ENCODE results near the gene ABR. TPM values are rescaled to one million over a fixed set of nuclear protein-coding genes. Genes with fewer than 3 reads are reported as not detected.

Gene ABR
- total and polyA plus RNA-seq, 2 of the 13 experiments (the other 11 are each of a cell fraction or from before 2014, with no cell fraction given): 12.4 to 40.4 TPM

GRCh38 chr17:1077986-1078711 lies 101.6 kb downstream of the ABR start:
- in situ Hi-C loops (cut with HindIII; ENCODE audit: extremely low pct_ligation_motif_present, low pct_unique_long_range_greater_than_20kb): no loop called here
- no peak overlapping the region for H3K4me2 ChIP-seq (ENCODE audit: low read depth, low read length)
- H3K36me3 ChIP-seq (replicated peaks in 1 of 2; ENCODE audit: control insufficient read depth in 1 of 2, insufficient read depth in 2 of 2, low read length in 2 of 2): no peaks in the 10 kb centered on the region
- TF ChIP-seq AGO2 (optimal IDR thresholded peaks at IDR 0.05; ENCODE audit: low read depth, low read length) (peak; percentile 29), MAFF (IDR thresholded peaks at IDR 0.05; ENCODE audit: low read depth, low read length) (no peak)
- intact Hi-C loops (cut with micrococcal nuclease; ENCODE audit: unreplicated experiment): no loop called here
- no peak overlapping the region for H3K4me3 ChIP-seq (replicated peaks in 1 of 3; ENCODE audit: insufficient read depth in 1 of 3, low read depth in 2 of 3, low read length in 3 of 3)
- CTCF ChIA-PET (ENCODE audit: low intra/inter-chr PET ratio, low total read pairs): no interaction called here
- no peaks in the 10 kb centered on the region for H4K20me1 ChIP-seq (ENCODE audit: insufficient read depth, low read length)
- H3K4me1 ChIP-seq (ENCODE audit: insufficient read depth, low read length): peaks cover 8% of the 10 kb centered on the region
- WGBS (ENCODE audit: low lambda C conversion rate): 96% methylated on average over 30 of the region's 42 CpGs
- POLR2A ChIA-PET: no interaction called here
- no peaks in the 10 kb centered on the region for H3K9me3 ChIP-seq (ENCODE audit: low read length)
- ATAC-seq (no peak), DNase-seq (ENCODE audit: low spot score) (no peak), FAIRE-seq (no peak)
- H3K27ac ChIP-seq (ENCODE audit: extremely low read length, insufficient read depth, low read length): no peak overlapping the region
- H2AFZ ChIP-seq (ENCODE audit: low read length): no peak overlapping the region
- H3K79me2 ChIP-seq (ENCODE audit: insufficient read depth, low read length): no peaks in the 10 kb centered on the region
- H3K27me3 ChIP-seq (ENCODE audit: control insufficient read depth in 1 of 2, insufficient read depth in 2 of 2, low read length in 2 of 2): no peaks in the 10 kb centered on the region
- no peak overlapping the region for H3K9ac ChIP-seq (ENCODE audit: insufficient read depth, low read depth, low read length)
- BruUV-seq (replicated peaks): no TSS peak

DNA sequence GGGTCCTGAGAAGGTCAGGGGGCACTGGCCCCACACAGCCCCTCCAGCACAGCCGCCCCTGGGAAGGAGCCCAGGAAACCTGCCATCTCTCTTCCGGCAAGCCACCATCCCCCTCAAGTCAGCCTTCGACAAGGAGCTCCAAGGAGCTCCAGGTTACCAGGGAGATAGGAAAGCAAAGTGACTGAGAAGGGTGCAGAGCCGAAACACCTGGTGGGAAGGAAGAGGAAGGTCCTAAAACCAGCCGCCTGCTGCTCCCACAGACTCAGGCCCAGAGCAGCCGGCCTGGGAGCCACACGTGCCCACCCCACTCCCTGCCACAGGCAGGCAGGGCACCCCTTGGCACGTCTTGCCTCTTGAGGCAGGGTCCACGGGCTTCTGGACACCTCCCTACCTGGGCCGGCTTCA lies 102.2 kb downstream of the ABR start:
- H3K79me2 ChIP-seq (ENCODE audit: insufficient read depth, low read length): no peaks in the 10 kb centered on the region
- DNase-seq (ENCODE audit: low spot score): no peak
- no peak overlapping the region for H3K4me3 ChIP-seq (replicated peaks in 1 of 3; ENCODE audit: insufficient read depth in 1 of 3, low read depth in 2 of 3, low read length in 3 of 3)
- no peak overlapping the region for H2AFZ ChIP-seq (ENCODE audit: low read length)
- POLR2A ChIA-PET: no interaction called here
- intact Hi-C loops (cut with micrococcal nuclease; ENCODE audit: unreplicated experiment) (no loop called here), in situ Hi-C loops (cut with HindIII; ENCODE audit: extremely low pct_ligation_motif_present, low pct_unique_long_range_greater_than_20kb) (no loop called here)
- ATAC-seq: no peak
- H3K4me2 ChIP-seq (ENCODE audit: low read depth, low read length): no peak overlapping the region
- TF ChIP-seq ZNF589 (CRISPR knock-in tag; conservative IDR thresholded peaks at IDR 0.05) (no peak), ELF3 (CRISPR knock-in tag; IDR thresholded peaks at IDR 0.05) (no peak), ZNF766 (CRISPR knock-in tag; IDR thresholded peaks at IDR 0.05; ENCODE audit: borderline replicate concordance) (no peak), RCOR2 (CRISPR knock-in tag; IDR thresholded peaks at IDR 0.05) (no peak), ZNF296 (CRISPR knock-in tag; conservative IDR thresholded peaks at IDR 0.05) (no peak), XBP1 (CRISPR knock-in tag; IDR thresholded peaks at IDR 0.05) (no peak), ZNF776 (CRISPR knock-in tag; IDR thresholded peaks at IDR 0.05) (no peak), ZNF773 (CRISPR knock-in tag; IDR thresholded peaks at IDR 0.05; ENCODE audit: borderline replicate concordance) (no peak), ZNF83 (CRISPR knock-in tag; IDR thresholded peaks at IDR 0.05; ENCODE audit: borderline replicate concordance) (no peak)
- no peaks in the 10 kb centered on the region; a peak in 1 of 5 replicates for H3K36me3 ChIP-seq (replicated peaks in 1 of 2; ENCODE audit: control insufficient read depth in 1 of 2, insufficient read depth in 2 of 2, low read length in 2 of 2)
- BruUV-seq (replicated peaks): no TSS peak
- no peak for FAIRE-seq
- CTCF ChIA-PET (ENCODE audit: low intra/inter-chr PET ratio, low total read pairs): no interaction called here
- no peaks in the 10 kb centered on the region for H3K27me3 ChIP-seq (ENCODE audit: control insufficient read depth in 1 of 2, insufficient read depth in 2 of 2, low read length in 2 of 2)
- H3K9me3 ChIP-seq (ENCODE audit: low read length): no peaks in the 10 kb centered on the region
- H3K4me1 ChIP-seq (ENCODE audit: insufficient read depth, low read length): peaks cover 8% of the 10 kb centered on the region
- H4K20me1 ChIP-seq (ENCODE audit: insufficient read depth, low read length): no peaks in the 10 kb centered on the region
- no peak overlapping the region for H3K9ac ChIP-seq (ENCODE audit: insufficient read depth, low read depth, low read length)
- WGBS (ENCODE audit: low lambda C conversion rate): 91% methylated on average over 7 of the region's 10 CpGs
- no peak overlapping the region for H3K27ac ChIP-seq (ENCODE audit: extremely low read length, insufficient read depth, low read length)
